GM23338 (cell line): ENCODE results near the gene NFATC1. TPM values are rescaled to one million over a fixed set of nuclear protein-coding genes. Genes with fewer than 3 reads are reported as not detected.

Experiments
- ATAC-seq: fragments of 200-7000 bp; cut with Tn5 transposase; 3 replicates; pipeline ENCODE4 v1.9.1; 2020
- DNase-seq: peaks from one replicate; pipeline ENCODE4 v3.0.0-alpha.2; 2015; ENCODE audit warnings: low spot score
- H2AFZ ChIP-seq: fragments of 200-600 bp; sonication (generic); 2 replicates; pipeline ENCODE4 v1.8.0; 2016; ENCODE audit warnings: antibody characterized with exemption, mild to moderate bottlenecking, moderate library complexity
- H3F3A ChIP-seq: fragments of 200-600 bp; sonication (generic); replicated peaks from 2 replicates; pipeline ENCODE4 v1.8.0; 2017; ENCODE audit warnings: antibody characterized with exemption, mixed run types, low read depth
- H3K27ac ChIP-seq: fragments of 200-600 bp; sonication (generic); 2 replicates; pipeline ENCODE4 v1.6.1; 2016; ENCODE audit warnings: low read depth
- H3K27me3 ChIP-seq: fragments of 200-600 bp; sonication (generic); 2 replicates; pipeline ENCODE4 v1.8.0; 2016; ENCODE audit warnings: mild to moderate bottlenecking, mixed run types, moderate library complexity; ENCODE audit not compliant: insufficient read depth
- H3K36me3 ChIP-seq: fragments of 200-600 bp; sonication (generic); 2 replicates; pipeline ENCODE4 v1.8.0; 2016; ENCODE audit warnings: mild to moderate bottlenecking; ENCODE audit not compliant: insufficient read depth
- H3K4me1 ChIP-seq: fragments of 200-600 bp; sonication (generic); 2 replicates; pipeline ENCODE4 v1.8.0; 2016; ENCODE audit warnings: mild to moderate bottlenecking, moderate library complexity; ENCODE audit not compliant: insufficient read depth
- H3K4me2 ChIP-seq: fragments of 200-600 bp; sonication (generic); 2 replicates; pipeline ENCODE4 v1.7.1; 2017; ENCODE audit warnings: mixed run types
- H3K4me3 ChIP-seq: fragments of 200-600 bp; sonication (generic); 2 replicates; pipeline ENCODE4 v1.6.1; 2016; ENCODE audit warnings: mixed run types
- H3K79me2 ChIP-seq: fragments of 200-600 bp; sonication (generic); replicated peaks from 2 replicates; pipeline ENCODE4 v1.8.0; 2017; ENCODE audit warnings: mild to moderate bottlenecking; ENCODE audit not compliant: insufficient read depth
- H3K9me2 ChIP-seq: fragments of 200-600 bp; sonication (generic); 2 replicates; pipeline ENCODE4 v1.8.0; 2017; ENCODE audit not compliant: insufficient read depth
- H4K20me1 ChIP-seq: fragments of 200-600 bp; sonication (generic); replicated peaks from 2 replicates; pipeline ENCODE4 v1.8.0; 2017; ENCODE audit warnings: mild to moderate bottlenecking; ENCODE audit not compliant: insufficient read depth
- H3K27ac Mint-ChIP-seq: 2 replicates; pipeline ENCODE4 v1.8.0; 2020; ENCODE audit warnings: inconsistent platforms, mild to moderate bottlenecking, moderate library complexity, mixed read lengths
- H3K27me3 Mint-ChIP-seq: 3 replicates; pipeline ENCODE4 v1.8.0; 2022; ENCODE audit warnings: low read depth, mild to moderate bottlenecking, moderate library complexity, mixed read lengths, inconsistent platforms; ENCODE audit not compliant: insufficient read depth, poor library complexity
- H3K36me3 Mint-ChIP-seq: 3 replicates; pipeline ENCODE4 v1.8.0; 2021; ENCODE audit warnings: low read depth, mild to moderate bottlenecking, inconsistent platforms, moderate library complexity, mixed read lengths
- H3K4me1 Mint-ChIP-seq: 3 replicates; pipeline ENCODE4 v1.8.0; 2020; ENCODE audit warnings: mild to moderate bottlenecking, inconsistent platforms, mixed read lengths
- H3K4me3 Mint-ChIP-seq: 3 replicates; pipeline ENCODE4 v1.8.0; 2021; ENCODE audit warnings: moderate library complexity, mild to moderate bottlenecking, inconsistent platforms, mixed read lengths
- H3K9me3 Mint-ChIP-seq: 3 replicates; pipeline ENCODE4 v1.8.0; 2020; ENCODE audit warnings: moderate library complexity, mild to moderate bottlenecking, inconsistent platforms, mixed read lengths
- CREB1 ChIP-seq: fragments of 250-450 bp; sonication (Bioruptor Pico); IDR thresholded peaks from 2 replicates; pipeline ENCODE4 v1.5.0; 2020; ENCODE audit warnings: low read depth, mild to moderate bottlenecking, moderate library complexity
- ETS1 ChIP-seq: IDR thresholded peaks from 2 replicates; pipeline ENCODE4 v1.6.1; 2016; ENCODE audit warnings: antibody characterized with exemption
- EZH2 ChIP-seq: fragments of 200-600 bp; sonication (generic); IDR thresholded peaks from one replicate; pipeline ENCODE4 v1.8.0; 2017; ENCODE audit warnings: antibody characterized with exemption, mild to moderate bottlenecking, low read depth; ENCODE audit not compliant: unreplicated experiment
- EZH2phosphoT487 ChIP-seq: fragments of 200-600 bp; sonication (generic); IDR thresholded peaks from one replicate; pipeline ENCODE4 v1.8.1; 2018; ENCODE audit warnings: antibody characterized with exemption; ENCODE audit not compliant: unreplicated experiment
- JUNB ChIP-seq: IDR thresholded peaks from one replicate; pipeline ENCODE4 v1.6.1; 2016; ENCODE audit warnings: antibody characterized with exemption; ENCODE audit not compliant: unreplicated experiment
- NANOG ChIP-seq: IDR thresholded peaks from 2 replicates; pipeline ENCODE4 v1.6.1; 2016; ENCODE audit warnings: antibody characterized with exemption, borderline replicate concordance
- POLR2AphosphoS5 ChIP-seq: IDR thresholded peaks from 2 replicates; pipeline ENCODE4 v1.6.1; 2016; ENCODE audit warnings: antibody characterized with exemption, low read depth
- STAT1 ChIP-seq: IDR thresholded peaks from one replicate; pipeline ENCODE4 v1.6.1; 2016; ENCODE audit warnings: antibody characterized with exemption; ENCODE audit not compliant: unreplicated experiment
- ZNF114 ChIP-seq: fragments of 250-450 bp; sonication (Bioruptor Pico); IDR thresholded peaks from 2 replicates; pipeline ENCODE4 v1.5.0; 2020; ENCODE audit warnings: mild to moderate bottlenecking, moderate library complexity
- ZNF331 ChIP-seq: fragments of 250-450 bp; sonication (Bioruptor Pico); IDR thresholded peaks from 2 replicates; pipeline ENCODE4 v1.5.0; 2020; ENCODE audit warnings: low read depth, mild to moderate bottlenecking, moderate library complexity
- polyA plus RNA-seq: library from polyadenylated mRNA; unstranded; fragments of >200 nt; fragmentation: Nextera tagmentation; extraction: Ambion mirVana; gene quantifications from 2 replicates; pipeline ENCODE4 v1.2.1, GENCODE V29; 2016
- total RNA-seq: library from RNA; depleted of rRNA; stranded (reverse); fragments of >200 nt; shearing (Covaris generic); gene quantifications from 2 replicates; pipeline ENCODE4 v1.2.3, GENCODE V29; 2014
- TF ChIP-seq, protein P1 (sequence below): IDR thresholded peaks from one replicate; pipeline ENCODE4 v1.6.1; 2018; ENCODE audit warnings: antibody characterized with exemption; ENCODE audit not compliant: unreplicated experiment
- TF ChIP-seq, protein P2 (sequence below), 2 experiments: fragments of 200-600 bp in 1 of 2; sonication (generic) in 1 of 2; conservative IDR thresholded peaks; 2 replicates each; pipeline versions ENCODE4 v1.5.1 to v1.6.1; 2016 to 2017; ENCODE audit warnings: antibody characterized with exemption in 2 of 2, low read depth in 2 of 2, mild to moderate bottlenecking in 2 of 2, moderate library complexity in 1 of 2
- TF ChIP-seq, protein P3 (sequence below): fragments of 250-450 bp; sonication (Bioruptor Pico); IDR thresholded peaks from 2 replicates; pipeline ENCODE4 v1.5.0; 2020; ENCODE audit warnings: mild to moderate bottlenecking, moderate library complexity

NFATC1 gene
- total and polyA plus RNA-seq, 2 experiments from 2014 or later = 3.9 to 6.4 TPM

GRCh38 chr18:79523736-79524180 lies 128.0 kb downstream of the NFATC1 start:
- H3K36me3 Mint-ChIP-seq = no peaks in the 10 kb centered on the region
- peaks cover 10% of the 10 kb centered on the region for H3K4me1 Mint-ChIP-seq
- Histone ChIP-seq H3F3A (no peaks in the 10 kb centered on the region), H3K27ac (no peak overlapping the region), H4K20me1 (no peaks in the 10 kb centered on the region), H3K79me2 (no peaks in the 10 kb centered on the region), H3K4me2 (no peak overlapping the region), H3K36me3 (no peaks in the 10 kb centered on the region), H3K4me3 (no peak overlapping the region), H2AFZ (no peak overlapping the region), H3K27me3 (no peaks in the 10 kb centered on the region), H3K4me1 (no peaks in the 10 kb centered on the region), H3K9me2 (no peaks in the 10 kb centered on the region)
- H3K4me3 Mint-ChIP-seq = no peak overlapping the region
- no peak overlapping the region for H3K27ac Mint-ChIP-seq
- H3K27me3 Mint-ChIP-seq = peaks cover 9% of the 10 kb centered on the region
- H3K9me3 Mint-ChIP-seq = no peaks in the 10 kb centered on the region
- ATAC-seq (no peak), DNase-seq (no peak)
- TF ChIP-seq, protein P1, sequence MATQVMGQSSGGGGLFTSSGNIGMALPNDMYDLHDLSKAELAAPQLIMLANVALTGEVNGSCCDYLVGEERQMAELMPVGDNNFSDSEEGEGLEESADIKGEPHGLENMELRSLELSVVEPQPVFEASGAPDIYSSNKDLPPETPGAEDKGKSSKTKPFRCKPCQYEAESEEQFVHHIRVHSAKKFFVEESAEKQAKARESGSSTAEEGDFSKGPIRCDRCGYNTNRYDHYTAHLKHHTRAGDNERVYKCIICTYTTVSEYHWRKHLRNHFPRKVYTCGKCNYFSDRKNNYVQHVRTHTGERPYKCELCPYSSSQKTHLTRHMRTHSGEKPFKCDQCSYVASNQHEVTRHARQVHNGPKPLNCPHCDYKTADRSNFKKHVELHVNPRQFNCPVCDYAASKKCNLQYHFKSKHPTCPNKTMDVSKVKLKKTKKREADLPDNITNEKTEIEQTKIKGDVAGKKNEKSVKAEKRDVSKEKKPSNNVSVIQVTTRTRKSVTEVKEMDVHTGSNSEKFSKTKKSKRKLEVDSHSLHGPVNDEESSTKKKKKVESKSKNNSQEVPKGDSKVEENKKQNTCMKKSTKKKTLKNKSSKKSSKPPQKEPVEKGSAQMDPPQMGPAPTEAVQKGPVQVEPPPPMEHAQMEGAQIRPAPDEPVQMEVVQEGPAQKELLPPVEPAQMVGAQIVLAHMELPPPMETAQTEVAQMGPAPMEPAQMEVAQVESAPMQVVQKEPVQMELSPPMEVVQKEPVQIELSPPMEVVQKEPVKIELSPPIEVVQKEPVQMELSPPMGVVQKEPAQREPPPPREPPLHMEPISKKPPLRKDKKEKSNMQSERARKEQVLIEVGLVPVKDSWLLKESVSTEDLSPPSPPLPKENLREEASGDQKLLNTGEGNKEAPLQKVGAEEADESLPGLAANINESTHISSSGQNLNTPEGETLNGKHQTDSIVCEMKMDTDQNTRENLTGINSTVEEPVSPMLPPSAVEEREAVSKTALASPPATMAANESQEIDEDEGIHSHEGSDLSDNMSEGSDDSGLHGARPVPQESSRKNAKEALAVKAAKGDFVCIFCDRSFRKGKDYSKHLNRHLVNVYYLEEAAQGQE = no peak
- TF ChIP-seq EZH2 (no peak), JUNB (no peak), NANOG (no peak), ETS1 (no peak), STAT1 (no peak), ZNF331 (CRISPR knock-in tag) (no peak), ZNF114 (CRISPR knock-in tag) (no peak), EZH2phosphoT487 (no peak), CREB1 (no peak), POLR2AphosphoS5 (no peak)
- TF ChIP-seq, protein P2, sequence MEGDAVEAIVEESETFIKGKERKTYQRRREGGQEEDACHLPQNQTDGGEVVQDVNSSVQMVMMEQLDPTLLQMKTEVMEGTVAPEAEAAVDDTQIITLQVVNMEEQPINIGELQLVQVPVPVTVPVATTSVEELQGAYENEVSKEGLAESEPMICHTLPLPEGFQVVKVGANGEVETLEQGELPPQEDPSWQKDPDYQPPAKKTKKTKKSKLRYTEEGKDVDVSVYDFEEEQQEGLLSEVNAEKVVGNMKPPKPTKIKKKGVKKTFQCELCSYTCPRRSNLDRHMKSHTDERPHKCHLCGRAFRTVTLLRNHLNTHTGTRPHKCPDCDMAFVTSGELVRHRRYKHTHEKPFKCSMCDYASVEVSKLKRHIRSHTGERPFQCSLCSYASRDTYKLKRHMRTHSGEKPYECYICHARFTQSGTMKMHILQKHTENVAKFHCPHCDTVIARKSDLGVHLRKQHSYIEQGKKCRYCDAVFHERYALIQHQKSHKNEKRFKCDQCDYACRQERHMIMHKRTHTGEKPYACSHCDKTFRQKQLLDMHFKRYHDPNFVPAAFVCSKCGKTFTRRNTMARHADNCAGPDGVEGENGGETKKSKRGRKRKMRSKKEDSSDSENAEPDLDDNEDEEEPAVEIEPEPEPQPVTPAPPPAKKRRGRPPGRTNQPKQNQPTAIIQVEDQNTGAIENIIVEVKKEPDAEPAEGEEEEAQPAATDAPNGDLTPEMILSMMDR (conservative IDR thresholded peaks at IDR 0.05; ENCODE audit: low read depth in 2 of 2) = no peak
- TF ChIP-seq, protein P3, sequence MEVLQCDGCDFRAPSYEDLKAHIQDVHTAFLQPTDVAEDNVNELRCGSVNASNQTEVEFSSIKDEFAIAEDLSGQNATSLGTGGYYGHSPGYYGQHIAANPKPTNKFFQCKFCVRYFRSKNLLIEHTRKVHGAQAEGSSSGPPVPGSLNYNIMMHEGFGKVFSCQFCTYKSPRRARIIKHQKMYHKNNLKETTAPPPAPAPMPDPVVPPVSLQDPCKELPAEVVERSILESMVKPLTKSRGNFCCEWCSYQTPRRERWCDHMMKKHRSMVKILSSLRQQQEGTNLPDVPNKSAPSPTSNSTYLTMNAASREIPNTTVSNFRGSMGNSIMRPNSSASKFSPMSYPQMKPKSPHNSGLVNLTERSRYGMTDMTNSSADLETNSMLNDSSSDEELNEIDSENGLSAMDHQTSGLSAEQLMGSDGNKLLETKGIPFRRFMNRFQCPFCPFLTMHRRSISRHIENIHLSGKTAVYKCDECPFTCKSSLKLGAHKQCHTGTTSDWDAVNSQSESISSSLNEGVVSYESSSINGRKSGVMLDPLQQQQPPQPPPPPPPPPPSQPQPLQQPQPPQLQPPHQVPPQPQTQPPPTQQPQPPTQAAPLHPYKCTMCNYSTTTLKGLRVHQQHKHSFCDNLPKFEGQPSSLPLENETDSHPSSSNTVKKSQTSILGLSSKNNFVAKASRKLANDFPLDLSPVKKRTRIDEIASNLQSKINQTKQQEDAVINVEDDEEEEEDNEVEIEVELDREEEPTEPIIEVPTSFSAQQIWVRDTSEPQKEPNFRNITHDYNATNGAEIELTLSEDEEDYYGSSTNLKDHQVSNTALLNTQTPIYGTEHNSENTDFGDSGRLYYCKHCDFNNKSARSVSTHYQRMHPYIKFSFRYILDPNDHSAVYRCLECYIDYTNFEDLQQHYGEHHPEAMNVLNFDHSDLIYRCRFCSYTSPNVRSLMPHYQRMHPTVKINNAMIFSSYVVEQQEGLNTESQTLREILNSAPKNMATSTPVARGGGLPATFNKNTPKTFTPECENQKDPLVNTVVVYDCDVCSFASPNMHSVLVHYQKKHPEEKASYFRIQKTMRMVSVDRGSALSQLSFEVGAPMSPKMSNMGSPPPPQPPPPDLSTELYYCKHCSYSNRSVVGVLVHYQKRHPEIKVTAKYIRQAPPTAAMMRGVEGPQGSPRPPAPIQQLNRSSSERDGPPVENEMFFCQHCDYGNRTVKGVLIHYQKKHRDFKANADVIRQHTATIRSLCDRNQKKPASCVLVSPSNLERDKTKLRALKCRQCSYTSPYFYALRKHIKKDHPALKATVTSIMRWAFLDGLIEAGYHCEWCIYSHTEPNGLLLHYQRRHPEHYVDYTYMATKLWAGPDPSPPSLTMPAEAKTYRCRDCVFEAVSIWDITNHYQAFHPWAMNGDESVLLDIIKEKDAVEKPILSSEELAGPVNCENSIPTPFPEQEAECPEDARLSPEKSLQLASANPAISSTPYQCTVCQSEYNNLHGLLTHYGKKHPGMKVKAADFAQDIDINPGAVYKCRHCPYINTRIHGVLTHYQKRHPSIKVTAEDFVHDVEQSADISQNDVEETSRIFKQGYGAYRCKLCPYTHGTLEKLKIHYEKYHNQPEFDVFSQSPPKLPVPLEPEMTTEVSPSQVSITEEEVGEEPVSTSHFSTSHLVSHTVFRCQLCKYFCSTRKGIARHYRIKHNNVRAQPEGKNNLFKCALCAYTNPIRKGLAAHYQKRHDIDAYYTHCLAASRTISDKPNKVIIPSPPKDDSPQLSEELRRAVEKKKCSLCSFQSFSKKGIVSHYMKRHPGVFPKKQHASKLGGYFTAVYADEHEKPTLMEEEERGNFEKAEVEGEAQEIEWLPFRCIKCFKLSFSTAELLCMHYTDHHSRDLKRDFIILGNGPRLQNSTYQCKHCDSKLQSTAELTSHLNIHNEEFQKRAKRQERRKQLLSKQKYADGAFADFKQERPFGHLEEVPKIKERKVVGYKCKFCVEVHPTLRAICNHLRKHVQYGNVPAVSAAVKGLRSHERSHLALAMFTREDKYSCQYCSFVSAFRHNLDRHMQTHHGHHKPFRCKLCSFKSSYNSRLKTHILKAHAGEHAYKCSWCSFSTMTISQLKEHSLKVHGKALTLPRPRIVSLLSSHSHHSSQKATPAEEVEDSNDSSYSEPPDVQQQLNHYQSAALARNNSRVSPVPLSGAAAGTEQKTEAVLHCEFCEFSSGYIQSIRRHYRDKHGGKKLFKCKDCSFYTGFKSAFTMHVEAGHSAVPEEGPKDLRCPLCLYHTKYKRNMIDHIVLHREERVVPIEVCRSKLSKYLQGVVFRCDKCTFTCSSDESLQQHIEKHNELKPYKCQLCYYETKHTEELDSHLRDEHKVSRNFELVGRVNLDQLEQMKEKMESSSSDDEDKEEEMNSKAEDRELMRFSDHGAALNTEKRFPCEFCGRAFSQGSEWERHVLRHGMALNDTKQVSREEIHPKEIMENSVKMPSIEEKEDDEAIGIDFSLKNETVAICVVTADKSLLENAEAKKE = no peak
